Measurements from ENCODE around the gene GSTT4.
"Not testable (repeated sequence)": the region's sequence is repeated elsewhere in the genome, so short reads cannot be mapped to it uniquely, and the experiment has no call there.

The GSTT4 gene

DNA sequence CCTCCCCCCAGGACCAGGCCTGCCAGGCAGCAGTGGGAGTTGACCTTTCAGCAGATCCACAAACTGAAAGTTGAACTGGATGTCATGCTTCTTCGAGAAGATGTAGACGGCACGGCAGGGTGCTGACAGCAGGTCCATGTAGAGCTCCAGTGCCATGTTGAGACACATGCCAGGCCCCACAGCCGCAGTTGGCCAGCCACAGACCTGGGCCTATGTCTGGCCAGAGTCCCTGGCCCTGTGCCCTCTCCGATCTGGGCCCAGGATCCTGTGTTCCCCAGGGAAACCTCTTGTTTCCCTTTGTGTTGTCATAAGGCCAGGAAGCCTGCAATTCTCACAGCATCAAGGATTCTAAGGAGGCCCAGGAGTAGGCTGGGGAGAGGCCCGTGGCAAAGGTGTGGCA is at the start of gene GSTT4:
Gene GSTT4, minus strand, starts transcription at position 253 of the 400 bp plus-strand sequence. Its CDS starts 97 bp downstream, at position 156.
- peak within 1 kb of the TSS; percentile 3 for H3K27ac ChIP-seq (ENCODE audit: low read depth, low read length)
- no peak within 1 kb of the TSS for H3K9ac ChIP-seq (ENCODE audit: low read length)
- H3K9me3 ChIP-seq (ENCODE audit: low read length) = no peaks in the 10 kb centered on the region
- H3K27me3 ChIP-seq (ENCODE audit: control insufficient read depth in 1 of 2, insufficient read depth in 2 of 2, low read length in 2 of 2) = no peaks in the 10 kb centered on the region
- H3K4me1 ChIP-seq (ENCODE audit: insufficient read depth, low read length) = peaks cover 11% of the 10 kb centered on the region
- H3K36me3 ChIP-seq (ENCODE audit: insufficient read depth, low read length) = no peaks in the 10 kb centered on the region
- no peak within 1 kb of the TSS for H3K4me3 ChIP-seq (ENCODE audit: low read depth in 1 of 2, low read length in 2 of 2)

DNA sequence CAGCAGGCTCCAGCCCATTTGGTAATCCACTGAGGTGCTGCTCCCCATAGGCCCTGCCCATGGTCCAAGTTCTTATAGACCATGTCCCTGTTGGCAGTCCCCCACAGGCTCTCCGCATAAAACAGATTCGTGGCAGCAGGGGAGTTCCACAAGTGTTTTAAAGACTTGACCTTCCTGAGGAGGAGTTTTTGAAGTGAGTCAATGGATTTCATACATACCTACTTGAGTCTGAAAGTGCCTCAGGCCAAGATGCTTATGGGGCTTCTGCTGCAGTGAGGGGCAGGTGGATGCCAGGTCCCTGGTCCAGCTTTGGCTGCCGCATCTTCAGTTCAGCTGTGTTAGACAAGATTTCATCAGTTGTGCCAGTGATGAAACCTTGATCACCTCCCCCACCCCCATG is 49.1 kb upstream of the GSTT4 start:
- H3K27ac ChIP-seq (ENCODE audit: low read depth, low read length) = no peak overlapping the region
- H3K9ac ChIP-seq (ENCODE audit: low read length) = no peak overlapping the region
- no peaks in the 10 kb centered on the region for H3K9me3 ChIP-seq (ENCODE audit: low read length)
- no peaks in the 10 kb centered on the region for H3K27me3 ChIP-seq (ENCODE audit: control insufficient read depth in 1 of 2, insufficient read depth in 2 of 2, low read length in 2 of 2)
- H3K4me1 ChIP-seq (ENCODE audit: insufficient read depth, low read length) = peaks cover 4% of the 10 kb centered on the region
- H3K4me3 ChIP-seq (ENCODE audit: low read depth in 1 of 2, low read length in 2 of 2) = no peak overlapping the region
- H3K36me3 ChIP-seq (ENCODE audit: insufficient read depth, low read length) = peaks cover 58% of the 10 kb centered on the region

DNA sequence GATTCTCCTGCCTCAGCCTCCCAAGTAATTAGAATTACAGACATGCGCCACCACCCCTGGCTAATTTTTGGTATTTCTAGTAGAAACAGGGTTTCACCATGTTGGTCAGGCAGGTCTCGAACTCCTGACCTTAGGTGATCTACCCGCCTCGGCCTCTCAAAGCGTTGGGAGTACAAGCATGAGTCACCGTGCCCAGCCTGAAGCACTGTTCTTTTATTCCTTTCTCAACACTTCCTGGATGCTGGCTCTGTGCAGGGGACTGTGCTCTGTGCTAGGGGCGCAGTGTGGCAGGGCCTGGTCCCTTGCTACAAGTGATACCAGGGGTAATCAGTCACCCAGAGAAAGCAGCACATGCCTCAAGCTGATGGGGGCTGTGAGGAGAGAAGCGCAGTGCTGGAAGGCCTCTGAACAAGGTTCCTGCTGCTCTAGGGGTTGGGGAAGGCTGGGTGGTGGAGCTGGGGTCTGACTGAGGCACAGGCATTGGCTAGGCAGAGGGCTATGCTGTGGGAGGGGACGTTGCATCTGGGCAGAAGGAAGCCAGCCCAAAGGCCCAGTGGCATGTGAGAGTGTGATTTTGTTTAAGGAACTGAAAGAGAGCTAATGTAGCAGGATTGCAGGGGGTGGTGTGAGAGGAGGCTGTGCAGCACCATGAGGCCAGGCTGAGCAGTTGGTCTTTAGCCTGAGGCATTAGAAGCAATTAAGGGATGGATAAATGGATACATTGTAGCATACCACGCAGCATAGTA is 48.4 kb upstream of the GSTT4 start:
- Histone ChIP-seq H3K36me3 (ENCODE audit: insufficient read depth, low read length) (peaks cover 57% of the 10 kb centered on the region), H3K27ac (ENCODE audit: low read depth, low read length) (no peak overlapping the region), H3K27me3 (ENCODE audit: control insufficient read depth in 1 of 2, insufficient read depth in 2 of 2, low read length in 2 of 2) (no peaks in the 10 kb centered on the region), H3K9ac (ENCODE audit: low read length) (no peak overlapping the region), H3K4me1 (ENCODE audit: insufficient read depth, low read length) (peaks cover 4% of the 10 kb centered on the region), H3K9me3 (ENCODE audit: low read length) (no peaks in the 10 kb centered on the region), H3K4me3 (ENCODE audit: low read depth in 1 of 2, low read length in 2 of 2) (no peak overlapping the region)

DNA sequence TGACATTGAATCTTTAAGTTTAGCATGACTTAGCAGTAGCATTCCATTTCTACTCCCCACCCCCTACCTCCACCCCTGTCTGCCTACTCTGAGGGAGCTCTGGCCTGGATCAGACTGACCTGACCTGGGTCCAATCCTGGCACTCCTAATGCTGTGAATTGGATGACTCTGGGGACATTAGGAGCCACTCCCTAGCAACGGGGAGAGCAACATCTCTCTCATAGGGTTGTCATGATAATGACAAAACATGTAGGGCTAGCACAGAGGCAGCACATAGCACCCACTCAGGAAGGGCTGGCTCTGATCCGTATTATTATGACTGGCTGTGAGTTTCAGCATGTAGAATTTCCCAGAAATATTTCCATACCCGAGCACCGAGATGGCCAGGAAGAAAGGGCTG is 46.3 kb upstream of the GSTT4 start:
- Histone ChIP-seq H3K36me3 (ENCODE audit: insufficient read depth, low read length) (peaks cover 61% of the 10 kb centered on the region), H3K27ac (ENCODE audit: low read depth, low read length) (no peak overlapping the region), H3K4me1 (ENCODE audit: insufficient read depth, low read length) (peaks cover 4% of the 10 kb centered on the region), H3K27me3 (ENCODE audit: control insufficient read depth in 1 of 2, insufficient read depth in 2 of 2, low read length in 2 of 2) (no peaks in the 10 kb centered on the region), H3K9me3 (ENCODE audit: low read length) (no peaks in the 10 kb centered on the region), H3K9ac (ENCODE audit: low read length) (no peak overlapping the region), H3K4me3 (ENCODE audit: low read depth in 1 of 2, low read length in 2 of 2) (no peak overlapping the region)

DNA sequence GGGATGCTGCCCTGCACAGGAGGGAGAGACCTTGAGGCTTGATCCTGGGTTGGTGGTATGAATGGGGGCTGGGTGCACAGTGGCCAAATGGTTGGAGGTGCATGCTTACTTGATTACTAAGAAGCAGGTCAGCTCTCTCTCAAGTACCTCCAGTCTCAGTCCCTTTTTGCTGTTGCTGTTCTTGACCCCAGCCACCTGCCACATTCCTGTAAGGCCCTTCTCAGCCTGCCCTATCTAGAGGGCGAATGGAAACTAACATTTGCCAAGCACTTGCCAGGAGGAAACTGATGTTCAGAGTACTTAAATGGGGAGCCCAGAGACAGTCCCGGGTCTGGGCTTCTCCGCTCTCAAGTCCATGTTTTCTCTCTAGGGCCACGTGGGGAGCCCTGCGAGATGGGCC is 45.8 kb upstream of the GSTT4 start:
- Histone ChIP-seq H3K27ac (ENCODE audit: low read depth, low read length) (no peak overlapping the region), H3K9me3 (ENCODE audit: low read length) (no peaks in the 10 kb centered on the region), H3K27me3 (ENCODE audit: control insufficient read depth in 1 of 2, insufficient read depth in 2 of 2, low read length in 2 of 2) (no peaks in the 10 kb centered on the region), H3K4me3 (ENCODE audit: low read depth in 1 of 2, low read length in 2 of 2) (no peak overlapping the region), H3K36me3 (ENCODE audit: insufficient read depth, low read length) (peaks cover 60% of the 10 kb centered on the region), H3K9ac (ENCODE audit: low read length) (no peak overlapping the region), H3K4me1 (ENCODE audit: insufficient read depth, low read length) (peaks cover 4% of the 10 kb centered on the region)

DNA sequence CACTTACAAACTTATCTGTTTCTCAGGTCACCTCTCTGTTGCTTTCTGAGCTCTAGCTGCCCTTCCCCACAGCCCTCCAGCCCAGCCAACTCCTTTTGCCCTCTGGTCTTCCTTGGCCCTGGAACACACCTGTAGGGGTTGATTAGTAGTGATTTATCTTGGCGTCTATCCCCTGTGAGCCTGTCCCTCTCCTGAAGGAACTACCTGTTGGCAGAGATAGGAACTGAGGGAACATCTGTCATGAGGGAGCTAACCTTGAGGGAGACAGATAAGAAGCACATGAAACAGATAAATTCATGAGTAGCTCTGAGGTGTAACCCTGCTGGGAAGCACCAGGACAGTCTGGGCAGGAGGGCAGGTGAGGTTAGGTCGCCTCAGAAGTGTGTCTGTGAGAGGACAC is 44.7 kb upstream of the GSTT4 start:
- Histone ChIP-seq H3K27ac (ENCODE audit: low read depth, low read length) (no peak overlapping the region), H3K27me3 (ENCODE audit: control insufficient read depth in 1 of 2, insufficient read depth in 2 of 2, low read length in 2 of 2) (no peaks in the 10 kb centered on the region), H3K4me1 (ENCODE audit: insufficient read depth, low read length) (peaks cover 4% of the 10 kb centered on the region), H3K9me3 (ENCODE audit: low read length) (no peaks in the 10 kb centered on the region), H3K36me3 (ENCODE audit: insufficient read depth, low read length) (peaks cover 50% of the 10 kb centered on the region), H3K4me3 (ENCODE audit: low read depth in 1 of 2, low read length in 2 of 2) (no peak overlapping the region), H3K9ac (ENCODE audit: low read length) (no peak overlapping the region)

DNA sequence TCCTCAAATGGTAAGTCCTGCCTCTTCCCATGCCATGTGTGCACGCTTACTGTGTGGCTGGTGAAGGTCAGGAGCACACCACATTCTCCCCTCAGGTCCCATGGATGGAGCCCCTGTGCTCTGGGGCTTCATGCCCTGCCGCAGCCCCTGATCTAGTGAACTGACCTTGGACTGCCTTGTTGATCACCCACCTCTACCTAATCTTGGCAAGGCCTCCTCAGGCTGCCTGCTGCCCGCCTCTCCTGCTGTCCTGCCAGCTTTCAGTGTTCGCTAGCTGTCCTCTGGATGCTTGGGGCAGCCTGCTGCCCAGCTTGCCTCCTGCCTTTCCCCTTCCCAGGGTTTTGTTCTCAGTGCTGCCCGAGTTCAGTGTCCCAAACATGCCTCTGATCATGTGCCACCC is 44.0 kb upstream of the GSTT4 start:
- peaks cover 4% of the 10 kb centered on the region for H3K4me1 ChIP-seq (ENCODE audit: insufficient read depth, low read length)
- H3K27ac ChIP-seq (ENCODE audit: low read depth, low read length) = no peak overlapping the region
- no peak overlapping the region for H3K4me3 ChIP-seq (ENCODE audit: low read depth in 1 of 2, low read length in 2 of 2)
- no peaks in the 10 kb centered on the region for H3K27me3 ChIP-seq (ENCODE audit: control insufficient read depth in 1 of 2, insufficient read depth in 2 of 2, low read length in 2 of 2)
- no peaks in the 10 kb centered on the region for H3K9me3 ChIP-seq (ENCODE audit: low read length)
- no peak overlapping the region for H3K9ac ChIP-seq (ENCODE audit: low read length)
- H3K36me3 ChIP-seq (ENCODE audit: insufficient read depth, low read length) = peaks cover 42% of the 10 kb centered on the region

DNA sequence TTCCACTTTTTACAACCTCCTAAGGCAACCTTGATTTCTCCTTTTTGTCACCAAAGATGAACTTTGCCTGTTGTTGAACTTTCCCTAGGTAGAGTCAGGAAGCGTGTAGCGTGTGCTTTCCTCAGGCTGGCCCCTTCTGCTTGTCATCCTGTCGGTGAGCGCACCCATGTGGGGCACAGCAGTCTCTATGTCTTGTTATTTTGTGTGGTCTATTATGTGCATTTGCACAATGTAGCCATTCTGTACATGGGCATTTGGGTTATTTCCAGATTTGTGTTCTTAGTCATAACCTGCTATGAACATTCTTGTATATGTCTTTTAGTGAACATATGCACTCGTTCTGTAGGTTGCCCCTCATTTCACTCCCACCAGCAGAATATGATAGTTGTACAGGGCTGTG is 40.8 kb upstream of the GSTT4 start:
- H3K36me3 ChIP-seq (ENCODE audit: insufficient read depth, low read length) = peaks cover 44% of the 10 kb centered on the region

DNA sequence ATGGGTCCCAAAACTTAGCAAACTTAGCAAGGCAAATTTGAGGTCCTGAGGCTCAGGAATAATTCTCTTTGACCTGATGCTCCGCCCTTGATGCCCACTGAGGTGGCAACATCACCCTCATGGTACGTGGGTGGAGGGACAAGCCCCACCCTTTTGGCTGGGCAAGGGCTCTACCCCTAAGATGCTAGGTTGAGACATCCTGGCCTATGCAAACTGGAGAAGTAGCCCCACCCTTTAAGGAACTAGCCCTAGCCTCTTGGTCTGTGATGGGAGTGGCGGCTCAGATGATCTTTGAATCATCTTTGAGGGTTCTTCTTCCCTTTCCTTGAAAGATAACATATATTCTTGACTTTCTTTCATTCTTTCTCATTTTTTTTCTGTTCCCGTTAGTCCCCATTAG is 38.7 kb upstream of the GSTT4 start:
- H3K9me3 ChIP-seq (ENCODE audit: low read length) = no peaks in the 10 kb centered on the region
- peaks cover 47% of the 10 kb centered on the region for H3K36me3 ChIP-seq (ENCODE audit: insufficient read depth, low read length)
- H3K27me3 ChIP-seq (ENCODE audit: control insufficient read depth in 1 of 2, insufficient read depth in 2 of 2, low read length in 2 of 2) = no peaks in the 10 kb centered on the region
- H3K4me1 ChIP-seq (ENCODE audit: insufficient read depth, low read length) = no peaks in the 10 kb centered on the region
- H3K27ac ChIP-seq (ENCODE audit: low read depth, low read length) = no peak overlapping the region
- no peak overlapping the region for H3K4me3 ChIP-seq (ENCODE audit: low read depth in 1 of 2, low read length in 2 of 2)
- no peak overlapping the region for H3K9ac ChIP-seq (ENCODE audit: low read length)

More for the DNA sequence above, 40.8 kb upstream of the GSTT4 start:
- H3K27ac ChIP-seq (ENCODE audit: low read depth, low read length) = no peak overlapping the region
- H3K4me3 ChIP-seq (ENCODE audit: low read depth in 1 of 2, low read length in 2 of 2) = no peak overlapping the region
- no peaks in the 10 kb centered on the region for H3K9me3 ChIP-seq (ENCODE audit: low read length)
- H3K9ac ChIP-seq (ENCODE audit: low read length) = no peak overlapping the region
- H3K4me1 ChIP-seq (ENCODE audit: insufficient read depth, low read length) = no peaks in the 10 kb centered on the region
- H3K27me3 ChIP-seq (ENCODE audit: control insufficient read depth in 1 of 2, insufficient read depth in 2 of 2, low read length in 2 of 2) = no peaks in the 10 kb centered on the region

DNA sequence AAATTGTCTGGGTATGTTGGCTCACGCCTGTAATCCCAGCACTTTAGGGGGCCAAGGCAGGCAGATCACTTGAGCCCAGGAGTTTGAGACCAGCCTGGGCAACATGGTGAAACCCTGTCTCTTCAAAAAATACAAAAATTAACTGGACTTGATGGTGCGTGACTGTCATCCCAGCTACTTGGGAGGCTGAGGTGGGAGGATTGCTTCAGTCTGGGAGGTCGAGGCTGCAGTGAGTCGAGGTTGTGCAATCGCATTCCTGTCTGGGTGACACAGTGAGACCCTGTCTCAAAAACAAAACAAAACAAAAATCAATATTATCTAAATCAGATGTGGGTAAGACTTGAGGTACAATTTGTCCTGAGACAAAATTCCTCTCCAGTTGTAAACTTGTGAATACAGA is 38.2 kb upstream of the GSTT4 start:
- H3K27ac ChIP-seq (ENCODE audit: low read depth, low read length); H3K4me3 ChIP-seq (ENCODE audit: low read depth in 1 of 2, low read length in 2 of 2); H3K9me3 ChIP-seq (ENCODE audit: low read length); H3K4me1 ChIP-seq (ENCODE audit: insufficient read depth, low read length); H3K9ac ChIP-seq (ENCODE audit: low read length); H3K27me3 ChIP-seq (ENCODE audit: control insufficient read depth in 1 of 2, insufficient read depth in 2 of 2, low read length in 2 of 2): not testable (repeated sequence)
- peaks cover 49% of the 10 kb centered on the region for H3K36me3 ChIP-seq (ENCODE audit: insufficient read depth, low read length)

DNA sequence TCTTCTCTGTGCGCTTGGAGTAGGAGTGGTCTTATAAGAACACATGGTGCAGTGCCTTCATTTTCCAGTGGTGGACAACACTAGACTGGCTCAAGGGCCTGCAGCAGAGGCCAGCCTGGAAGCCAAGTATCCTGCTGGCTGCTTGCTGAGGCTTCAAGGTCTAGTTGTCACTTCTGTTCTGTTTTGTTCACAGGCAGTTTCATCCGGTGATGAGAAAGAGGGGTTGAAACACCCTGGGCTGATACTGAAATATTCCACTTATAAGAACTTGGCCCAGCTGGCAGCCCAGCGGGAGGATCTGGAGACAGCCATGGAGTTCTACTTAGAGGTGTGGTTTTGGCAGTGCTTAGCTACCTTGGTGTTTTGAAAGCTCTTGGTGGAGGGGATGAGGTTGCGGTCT is 35.7 kb upstream of the GSTT4 start:
- no peaks in the 10 kb centered on the region for H3K4me1 ChIP-seq (ENCODE audit: insufficient read depth, low read length)
- no peaks in the 10 kb centered on the region for H3K9me3 ChIP-seq (ENCODE audit: low read length)
- H3K27ac ChIP-seq (ENCODE audit: low read depth, low read length) = no peak overlapping the region
- H3K9ac ChIP-seq (ENCODE audit: low read length) = no peak overlapping the region
- H3K36me3 ChIP-seq (ENCODE audit: insufficient read depth, low read length) = peaks cover 56% of the 10 kb centered on the region
- no peaks in the 10 kb centered on the region for H3K27me3 ChIP-seq (ENCODE audit: control insufficient read depth in 1 of 2, insufficient read depth in 2 of 2, low read length in 2 of 2)
- H3K4me3 ChIP-seq (ENCODE audit: low read depth in 1 of 2, low read length in 2 of 2) = no peak overlapping the region

DNA sequence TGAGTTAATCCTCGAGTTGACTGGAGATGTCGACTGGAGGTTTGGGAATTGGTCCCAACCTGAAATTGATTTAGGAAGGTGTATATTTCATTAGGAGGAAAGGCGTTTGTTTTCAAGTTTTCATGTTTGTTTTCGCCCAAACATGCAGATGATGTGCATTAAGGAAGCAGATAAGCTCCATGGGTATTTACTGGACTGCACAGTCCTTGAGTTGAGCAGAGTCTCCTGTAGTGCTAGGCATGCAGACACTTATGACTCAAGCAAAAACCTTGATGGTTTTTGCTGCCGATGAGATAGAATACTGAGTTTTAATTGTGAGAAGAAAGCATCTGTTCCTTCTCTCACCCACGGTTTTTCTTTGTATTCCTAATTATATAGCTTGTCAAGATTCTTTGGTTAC is 33.8 kb upstream of the GSTT4 start:
- no peak overlapping the region for H3K9ac ChIP-seq (ENCODE audit: low read length)
- H3K9me3 ChIP-seq (ENCODE audit: low read length) = no peaks in the 10 kb centered on the region
- no peaks in the 10 kb centered on the region for H3K27me3 ChIP-seq (ENCODE audit: control insufficient read depth in 1 of 2, insufficient read depth in 2 of 2, low read length in 2 of 2)
- no peak overlapping the region for H3K4me3 ChIP-seq (ENCODE audit: low read depth in 1 of 2, low read length in 2 of 2)
- peaks cover 56% of the 10 kb centered on the region for H3K36me3 ChIP-seq (ENCODE audit: insufficient read depth, low read length)
- no peaks in the 10 kb centered on the region for H3K4me1 ChIP-seq (ENCODE audit: insufficient read depth, low read length)
- H3K27ac ChIP-seq (ENCODE audit: low read depth, low read length) = no peak overlapping the region
